A673 (cell line): ENCODE results near the gene MINDY4. TPM values are rescaled to one million over a fixed set of nuclear protein-coding genes. Genes with fewer than 3 reads are reported as not detected.

Experiments used
- BruUV-seq: library from RNA; stranded (reverse); fragments of 400-500 nt; replicated peaks from 2 replicates; lab custom pipeline; 2021; lab: Mats Ljungman, UMichigan
- CTCF ChIA-PET: fragments of 300-600 bp; sonication (Branson Sonifier 250); formaldehyde crosslinking; loops from one replicate; lab custom pipeline; 2022; ENCODE audit warnings: antibody characterized with exemption; lab: Charles Lee
- POLR2A ChIA-PET: fragments of 300-600 bp; sonication (Branson Sonifier 250); formaldehyde crosslinking; loops from one replicate; lab custom pipeline; 2022; ENCODE audit warnings: antibody characterized with exemption; ENCODE audit not compliant: low non-redundant PET; lab: Charles Lee
- DNase-seq: peaks from one replicate; pipeline ENCODE4 v3.0.0-alpha.2; 2015; ENCODE audit warnings: low spot score
- H3K27ac ChIP-seq: fragments of 200-600 bp; sonication (generic); 2 replicates; pipeline ENCODE4 v1.5.1; 2016; ENCODE audit warnings: mixed run types, low read depth, mild to moderate bottlenecking, mixed read lengths, antibody characterized with exemption, low read length; ENCODE audit not compliant: poor library complexity, severe bottlenecking
- H3K27me3 ChIP-seq: fragments of 200-600 bp; sonication (generic); replicated peaks from 2 replicates; pipeline ENCODE4 v1.6.1; 2017; ENCODE audit warnings: mixed run types, low read depth, mild to moderate bottlenecking, mixed read lengths, antibody characterized with exemption, low read length; ENCODE audit not compliant: insufficient read depth, poor library complexity
- H3K36me3 ChIP-seq: fragments of 200-600 bp; sonication (generic); 2 replicates; pipeline ENCODE4 v1.6.1; 2016; ENCODE audit warnings: mixed run types, mild to moderate bottlenecking, mixed read lengths, antibody characterized with exemption, low read length; ENCODE audit not compliant: insufficient read depth, poor library complexity, severe bottlenecking
- H3K4me1 ChIP-seq: fragments of 200-600 bp; sonication (generic); 2 replicates; pipeline ENCODE4 v1.6.1; 2017; ENCODE audit warnings: mixed run types, mild to moderate bottlenecking, mixed read lengths, antibody characterized with exemption, low read length; ENCODE audit not compliant: insufficient read depth, poor library complexity, severe bottlenecking
- H3K4me3 ChIP-seq: fragments of 200-600 bp; sonication (generic); 2 replicates; pipeline ENCODE4 v1.5.1; 2016; ENCODE audit warnings: low read depth, mixed run types, mild to moderate bottlenecking, mixed read lengths, low read length; ENCODE audit not compliant: poor library complexity, severe bottlenecking
- H3K9me3 ChIP-seq: fragments of 200-600 bp; sonication (generic); 2 replicates; pipeline ENCODE4 v1.6.1; 2016; ENCODE audit warnings: mixed run types, low read depth, mild to moderate bottlenecking, mixed read lengths, antibody characterized with exemption, low read length; ENCODE audit not compliant: poor library complexity, severe bottlenecking
- CTCF ChIP-seq: fragments of 300-800, 200-600 bp; sonication (generic); conservative IDR thresholded peaks from 2 replicates; pipeline ENCODE4 v1.5.1; 2017; ENCODE audit warnings: low read depth, mild to moderate bottlenecking, antibody characterized with exemption, low read length, moderate library complexity, mixed read lengths
- EZH2 ChIP-seq: fragments of 200-600 bp; sonication (generic); IDR thresholded peaks from 2 replicates; pipeline ENCODE4 v1.6.1; 2017; ENCODE audit warnings: borderline replicate concordance, low read depth, mild to moderate bottlenecking, mixed read lengths, antibody characterized with exemption, low read length; ENCODE audit not compliant: poor library complexity, severe bottlenecking
- intact Hi-C: fragments of 100-400 bp; cut with micrococcal nuclease; formaldehyde crosslinking; loops from one replicate; pipeline ENCODE4 v1.10.0; 2022; ENCODE audit not compliant: unreplicated experiment
- total RNA-seq: library from RNA; stranded (reverse); gene quantifications from 2 replicates; pipeline ENCODE4 v1.2.3, GENCODE V29; 2021

Gene MINDY4
- total RNA-seq, 1 experiment from 2014 or later = 3.8 TPM

- POLR2A ChIA-PET = no interaction called here
- no peaks in the 10 kb centered on the region for H3K9me3 ChIP-seq
- CTCF ChIA-PET = no interaction called here
Observed at GRCh38 chr7:30873656-30874055, 102.4 kb downstream of the MINDY4 start.

GRCh38 chr7:30874656-30875302, 103.6 kb downstream of the MINDY4 start:
- H3K27me3 ChIP-seq = no peaks in the 10 kb centered on the region
- POLR2A ChIA-PET = no interaction called here
- no TSS peak for BruUV-seq
- no peaks in the 10 kb centered on the region for H3K9me3 ChIP-seq
- no peaks in the 10 kb centered on the region for H3K36me3 ChIP-seq
- TF ChIP-seq EZH2 (no peak), CTCF (no peak)
- CTCF ChIA-PET = no interaction called here
- no peak for DNase-seq
- no peak overlapping the region for H3K4me3 ChIP-seq
- intact Hi-C loops = no loop called here
- H3K4me1 ChIP-seq = no peaks in the 10 kb centered on the region
- no peak overlapping the region for H3K27ac ChIP-seq

More at GRCh38 chr7:30873656-30874055, 102.4 kb downstream of the MINDY4 start:
- no peak overlapping the region for H3K4me3 ChIP-seq
- no TSS peak for BruUV-seq
- TF ChIP-seq EZH2 (no peak), CTCF (no peak)
- no peak overlapping the region for H3K27ac ChIP-seq
- no peaks in the 10 kb centered on the region for H3K4me1 ChIP-seq
- no peaks in the 10 kb centered on the region for H3K27me3 ChIP-seq
- DNase-seq = no peak
- no peaks in the 10 kb centered on the region for H3K36me3 ChIP-seq
- intact Hi-C loops = no loop called here

- intact Hi-C loops = no loop called here
- TF ChIP-seq EZH2 (no peak), CTCF (no peak)
- BruUV-seq = no TSS peak
- POLR2A ChIA-PET = interaction anchor here (0.5 kb wide), 1 partner anchor 770 kb away, joined by 12 read pairs; no protein-coding TSS in a partner anchor
- CTCF ChIA-PET = no interaction called here
- DNase-seq = no peak
- Histone ChIP-seq H3K4me3 (no peak overlapping the region), H3K27ac (no peak overlapping the region), H3K4me1 (no peaks in the 10 kb centered on the region), H3K36me3 (no peaks in the 10 kb centered on the region), H3K9me3 (no peaks in the 10 kb centered on the region), H3K27me3 (no peaks in the 10 kb centered on the region)
Observed at GRCh38 chr7:30877015-30877769, 106.0 kb downstream of the MINDY4 start.
